Esophagus squamous epithelium (tissue), 4 donors: Measurements from ENCODE around the gene GRB7.

Source experiments
- POLR2A ChIP-seq, 4 donors: fragments of 450-650 bp; IDR thresholded peaks; one replicate each; pipeline ENCODE4 v1.6.1; 2017; ENCODE audit warnings: antibody characterized with exemption in 4 of 4, mild to moderate bottlenecking in 4 of 4, moderate library complexity in 3 of 4
- TF ChIP-seq, protein P1 (sequence below), 6 experiments: fragments of 450-650 bp in 4 of 6; fragments of 200-600 bp in 2 of 6; sonication (generic) in 2 of 6; IDR thresholded peaks; one replicate each; pipeline ENCODE4 v1.5.1; 2016 to 2019; ENCODE audit warnings: antibody characterized with exemption in 6 of 6, mild to moderate bottlenecking in 4 of 6, moderate library complexity in 4 of 6

- TF ChIP-seq, protein P1, sequence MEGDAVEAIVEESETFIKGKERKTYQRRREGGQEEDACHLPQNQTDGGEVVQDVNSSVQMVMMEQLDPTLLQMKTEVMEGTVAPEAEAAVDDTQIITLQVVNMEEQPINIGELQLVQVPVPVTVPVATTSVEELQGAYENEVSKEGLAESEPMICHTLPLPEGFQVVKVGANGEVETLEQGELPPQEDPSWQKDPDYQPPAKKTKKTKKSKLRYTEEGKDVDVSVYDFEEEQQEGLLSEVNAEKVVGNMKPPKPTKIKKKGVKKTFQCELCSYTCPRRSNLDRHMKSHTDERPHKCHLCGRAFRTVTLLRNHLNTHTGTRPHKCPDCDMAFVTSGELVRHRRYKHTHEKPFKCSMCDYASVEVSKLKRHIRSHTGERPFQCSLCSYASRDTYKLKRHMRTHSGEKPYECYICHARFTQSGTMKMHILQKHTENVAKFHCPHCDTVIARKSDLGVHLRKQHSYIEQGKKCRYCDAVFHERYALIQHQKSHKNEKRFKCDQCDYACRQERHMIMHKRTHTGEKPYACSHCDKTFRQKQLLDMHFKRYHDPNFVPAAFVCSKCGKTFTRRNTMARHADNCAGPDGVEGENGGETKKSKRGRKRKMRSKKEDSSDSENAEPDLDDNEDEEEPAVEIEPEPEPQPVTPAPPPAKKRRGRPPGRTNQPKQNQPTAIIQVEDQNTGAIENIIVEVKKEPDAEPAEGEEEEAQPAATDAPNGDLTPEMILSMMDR (IDR thresholded peaks at IDR 0.05), result no peak
- no peak for TF ChIP-seq POLR2A (IDR thresholded peaks at IDR 0.05)
These were observed 55.6 kb downstream of the GRB7 start for GRCh38 chr17:39793301-39793872.
